PFSK-1 (cell line): ENCODE data around the gene NPAS2.

ENCODE experiments used
- FOXP2 ChIP-seq: optimal IDR thresholded peaks from 2 replicates; pipeline ENCODE3; 2011; ENCODE audit warnings: borderline replicate concordance, control low read depth, inconsistent platforms; ENCODE audit not compliant: insufficient read depth; ENCODE audit errors: extremely low read length, extremely low read depth
- POLR2AphosphoS5 ChIP-seq: IDR thresholded peaks from 2 replicates; pipeline ENCODE4 v1.6.1; 2012; ENCODE audit warnings: low read depth, mild to moderate bottlenecking, control low read depth, low read length, moderate library complexity
- SIN3A ChIP-seq: IDR thresholded peaks from 2 replicates; pipeline ENCODE4 v1.6.1; 2012; ENCODE audit warnings: mild to moderate bottlenecking, low read length, moderate library complexity, borderline replicate concordance; ENCODE audit not compliant: insufficient read depth
- TAF1 ChIP-seq: IDR thresholded peaks from 2 replicates; pipeline ENCODE4 v1.6.1; 2012; ENCODE audit warnings: low read length, control low read depth, borderline replicate concordance; ENCODE audit not compliant: insufficient read depth
- TF ChIP-seq, protein P1 (sequence below), 2 experiments: IDR thresholded peaks; 2 replicates each; pipeline versions ENCODE4 v1.6.1 to v1.8.0; 2011 to 2012; ENCODE audit warnings: low read depth in 2 of 2, low read length in 2 of 2, control low read depth in 1 of 2, inconsistent platforms in 1 of 2, mild to moderate bottlenecking in 1 of 2, moderate library complexity in 1 of 2; ENCODE audit not compliant: insufficient read depth in 1 of 2

NPAS2 gene

DNA sequence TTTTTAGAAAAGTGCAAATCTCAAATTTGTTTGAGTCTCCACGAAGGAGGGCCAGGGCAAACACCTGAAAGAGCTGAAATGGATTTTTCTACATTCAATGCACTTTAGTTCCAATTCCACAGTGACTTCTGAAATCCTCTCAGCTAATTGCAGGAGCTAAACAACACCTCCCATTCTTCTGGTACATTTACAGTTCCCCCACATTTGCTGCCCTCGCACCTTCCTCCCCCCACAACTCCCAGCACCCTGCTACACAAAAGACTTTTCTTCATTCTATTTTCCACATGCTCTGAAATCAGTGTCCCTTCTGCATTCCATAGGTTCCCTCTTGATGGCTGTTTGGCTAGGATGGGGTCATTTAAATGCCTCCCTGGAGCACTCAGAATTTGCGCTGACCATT is 5.9 kb upstream of the NPAS2 start:
- TF ChIP-seq POLR2AphosphoS5 (no peak), TAF1 (no peak), FOXP2 (no peak), SIN3A (no peak)
- TF ChIP-seq, protein P1, sequence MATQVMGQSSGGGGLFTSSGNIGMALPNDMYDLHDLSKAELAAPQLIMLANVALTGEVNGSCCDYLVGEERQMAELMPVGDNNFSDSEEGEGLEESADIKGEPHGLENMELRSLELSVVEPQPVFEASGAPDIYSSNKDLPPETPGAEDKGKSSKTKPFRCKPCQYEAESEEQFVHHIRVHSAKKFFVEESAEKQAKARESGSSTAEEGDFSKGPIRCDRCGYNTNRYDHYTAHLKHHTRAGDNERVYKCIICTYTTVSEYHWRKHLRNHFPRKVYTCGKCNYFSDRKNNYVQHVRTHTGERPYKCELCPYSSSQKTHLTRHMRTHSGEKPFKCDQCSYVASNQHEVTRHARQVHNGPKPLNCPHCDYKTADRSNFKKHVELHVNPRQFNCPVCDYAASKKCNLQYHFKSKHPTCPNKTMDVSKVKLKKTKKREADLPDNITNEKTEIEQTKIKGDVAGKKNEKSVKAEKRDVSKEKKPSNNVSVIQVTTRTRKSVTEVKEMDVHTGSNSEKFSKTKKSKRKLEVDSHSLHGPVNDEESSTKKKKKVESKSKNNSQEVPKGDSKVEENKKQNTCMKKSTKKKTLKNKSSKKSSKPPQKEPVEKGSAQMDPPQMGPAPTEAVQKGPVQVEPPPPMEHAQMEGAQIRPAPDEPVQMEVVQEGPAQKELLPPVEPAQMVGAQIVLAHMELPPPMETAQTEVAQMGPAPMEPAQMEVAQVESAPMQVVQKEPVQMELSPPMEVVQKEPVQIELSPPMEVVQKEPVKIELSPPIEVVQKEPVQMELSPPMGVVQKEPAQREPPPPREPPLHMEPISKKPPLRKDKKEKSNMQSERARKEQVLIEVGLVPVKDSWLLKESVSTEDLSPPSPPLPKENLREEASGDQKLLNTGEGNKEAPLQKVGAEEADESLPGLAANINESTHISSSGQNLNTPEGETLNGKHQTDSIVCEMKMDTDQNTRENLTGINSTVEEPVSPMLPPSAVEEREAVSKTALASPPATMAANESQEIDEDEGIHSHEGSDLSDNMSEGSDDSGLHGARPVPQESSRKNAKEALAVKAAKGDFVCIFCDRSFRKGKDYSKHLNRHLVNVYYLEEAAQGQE (IDR thresholded peaks at IDR 0.05; ENCODE audit: insufficient read depth in 1 of 2, low read depth in 2 of 2, low read length in 2 of 2), result no peak

DNA sequence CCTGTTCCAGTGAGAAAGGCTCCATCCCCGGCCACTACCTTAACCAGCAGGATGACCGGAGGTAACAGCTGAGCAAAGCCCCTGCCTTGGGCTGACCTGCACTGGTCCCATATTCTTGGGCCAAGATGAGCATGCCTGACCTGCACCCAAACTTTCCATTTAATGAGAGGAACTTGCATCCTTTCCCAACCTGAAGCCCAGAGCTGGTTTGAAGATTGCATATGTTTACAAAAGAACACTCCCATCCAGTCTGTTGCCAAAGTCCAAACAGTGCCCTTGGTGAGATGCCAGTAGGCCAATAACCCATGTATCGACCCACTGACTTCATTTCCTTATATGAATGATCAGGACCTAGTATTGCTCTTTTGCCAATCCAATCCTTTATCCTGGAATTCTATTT is 5.5 kb upstream of the NPAS2 start:
- TF ChIP-seq, protein P1 (IDR thresholded peaks at IDR 0.05; ENCODE audit: insufficient read depth in 1 of 2, low read depth in 2 of 2, low read length in 2 of 2), result no peak
- TF ChIP-seq SIN3A (no peak), TAF1 (no peak), FOXP2 (no peak)

DNA sequence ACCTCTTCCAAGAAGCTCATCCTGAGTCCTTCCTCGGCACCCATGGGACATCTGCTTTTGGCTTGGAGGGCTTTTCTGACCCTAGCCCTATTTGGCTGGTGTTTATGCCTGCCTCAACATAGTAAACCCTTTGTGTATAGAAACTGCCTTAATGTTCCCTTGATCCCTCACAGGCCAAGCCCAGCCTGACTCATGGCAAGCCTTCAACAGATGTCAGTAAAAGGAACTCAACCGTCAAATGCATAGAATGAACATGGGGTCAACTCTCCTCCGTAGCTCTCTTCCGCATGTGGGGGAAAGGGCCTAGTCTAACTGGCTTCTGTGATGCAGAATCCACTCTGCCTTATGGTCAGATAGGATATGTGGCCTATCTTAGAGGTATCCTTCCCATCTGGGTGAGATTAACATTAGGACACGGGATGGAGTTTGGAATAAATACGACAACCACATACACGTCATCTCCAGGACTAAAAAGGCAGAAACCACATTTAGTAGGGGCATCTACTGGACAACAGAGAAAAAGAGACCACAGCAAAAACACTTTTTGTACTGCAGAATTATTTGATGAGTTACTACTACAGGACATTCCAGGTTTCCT is 2.5 kb upstream of the NPAS2 start:
- TF ChIP-seq TAF1, result no peak
- TF ChIP-seq POLR2AphosphoS5, result no peak
- TF ChIP-seq, protein P1 (IDR thresholded peaks at IDR 0.05; ENCODE audit: insufficient read depth in 1 of 2, low read depth in 2 of 2, low read length in 2 of 2), result no peak

DNA sequence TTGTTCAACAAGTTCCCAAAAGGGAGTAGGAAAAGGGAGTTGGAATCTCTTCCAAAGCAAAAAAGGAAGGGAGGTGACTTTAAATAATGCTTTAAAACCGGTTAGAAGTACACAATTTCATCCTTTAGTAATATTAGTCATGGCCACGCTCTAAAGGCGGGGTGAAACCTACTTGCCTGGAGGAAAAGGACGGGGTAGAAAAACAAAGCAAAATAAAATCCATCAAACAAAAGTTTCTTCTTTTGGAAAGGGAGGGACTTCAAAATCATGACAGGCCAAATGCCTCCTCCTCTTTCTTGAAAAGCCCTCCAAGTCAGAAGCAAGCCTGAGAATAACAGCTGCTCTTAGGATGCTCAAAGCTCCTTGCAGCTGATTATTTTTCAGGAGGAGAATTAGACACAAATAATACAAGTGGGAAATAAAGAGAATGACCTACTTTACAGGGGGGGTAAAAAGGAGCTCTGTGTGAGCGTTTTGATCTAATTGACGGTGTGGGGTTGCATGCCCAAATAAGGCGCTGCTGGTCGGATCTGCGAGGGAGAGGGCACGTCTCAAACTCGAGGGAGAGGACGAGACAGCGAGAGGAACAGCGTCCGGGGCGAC is 1.8 kb upstream of the NPAS2 start:
- TF ChIP-seq, protein P1 (IDR thresholded peaks at IDR 0.05; ENCODE audit: insufficient read depth in 1 of 2, low read depth in 2 of 2, low read length in 2 of 2), result no peak
- TF ChIP-seq TAF1 (no peak), SIN3A (no peak), FOXP2 (no peak)

DNA sequence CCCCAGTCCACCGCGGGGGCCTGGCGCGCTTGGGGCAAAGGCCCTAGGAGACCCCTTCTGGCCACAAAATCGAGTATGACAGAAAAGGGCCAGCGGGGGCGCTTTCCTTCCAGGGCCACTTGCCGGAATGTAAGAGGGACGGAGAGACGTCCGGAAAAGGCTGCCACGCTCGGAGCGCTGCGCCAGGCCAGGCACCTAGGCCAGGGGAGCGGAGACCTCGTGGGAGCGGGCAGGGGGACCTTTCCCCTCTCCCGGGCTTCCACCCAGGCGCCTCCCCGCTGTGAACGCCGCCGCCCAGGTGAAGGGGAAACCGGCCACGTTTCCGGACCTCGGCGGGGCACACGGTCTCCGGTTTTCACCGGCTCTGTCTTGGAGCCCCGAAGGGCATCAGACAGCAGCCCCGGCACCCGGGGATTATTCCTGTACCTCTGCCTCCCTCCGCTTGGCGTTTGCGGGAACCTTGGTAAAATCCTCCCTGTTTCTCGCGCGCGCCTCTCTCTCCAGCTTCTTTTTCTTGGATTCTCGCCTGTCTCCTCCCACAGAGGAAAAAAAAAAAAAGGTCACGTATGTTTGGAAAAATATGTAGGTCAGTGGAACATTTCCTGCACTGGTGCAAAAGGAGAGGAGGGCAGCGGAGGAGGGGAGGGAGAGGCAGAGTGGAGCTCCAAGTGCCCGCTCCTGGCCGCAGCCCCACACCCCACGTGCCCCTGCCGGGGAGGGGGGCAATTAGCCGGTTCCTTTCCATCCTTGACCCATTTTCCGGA is 1.2 kb upstream of the NPAS2 start:
- TF ChIP-seq POLR2AphosphoS5 (0 out of 2 replicates have a peak, but pooled peaks have one; percentile 18), SIN3A (no peak), FOXP2 (no peak)
- TF ChIP-seq, protein P1 (IDR thresholded peaks at IDR 0.05; ENCODE audit: insufficient read depth in 1 of 2, low read depth in 2 of 2, low read length in 2 of 2), result 0 out of 4 replicates have a peak, but pooled peaks of 1 of the 2 experiments have one; percentile 4
